ENCODE measurements around the gene AFF1. TPM values are rescaled to one million over a fixed set of nuclear protein-coding genes. Genes with fewer than 3 reads are reported as not detected.

Gene AFF1
- total RNA-seq, 4 donors from 2014 or later: 89.4 to 138 (median 103) TPM

GRCh38 chr4:86919561-86920223 lies 15.1 kb upstream of the AFF1 start:
- TF ChIP-seq CTCF (IDR thresholded peaks at IDR 0.05): no peak
- ATAC-seq (ENCODE audit: low FRiP score) (no peak), DNase-seq (ENCODE audit: low spot score) (no peak)

- DNase-seq (ENCODE audit: low spot score) (no peak), ATAC-seq (ENCODE audit: low FRiP score) (peak; percentile 43)
- no peak for TF ChIP-seq CTCF (IDR thresholded peaks at IDR 0.05)
Observed at GRCh38 chr4:86921608-86922252, 13.1 kb upstream of the AFF1 start.

GRCh38 chr4:86924811-86925210 lies 10.0 kb upstream of the AFF1 start:
- DNase-seq (ENCODE audit: low spot score): no peak
- no peak for TF ChIP-seq CTCF (IDR thresholded peaks at IDR 0.05)
- peak; percentile 48 for ATAC-seq (ENCODE audit: low FRiP score)

GRCh38 chr4:86926435-86927086 lies 8.2 kb upstream of the AFF1 start:
- DNase-seq (ENCODE audit: low spot score): no peak
- ATAC-seq (ENCODE audit: low FRiP score): no peak
- TF ChIP-seq CTCF (IDR thresholded peaks at IDR 0.05): no peak

- no peak for DNase-seq (ENCODE audit: low spot score)
- no peak for TF ChIP-seq CTCF (IDR thresholded peaks at IDR 0.05)
- ATAC-seq (ENCODE audit: low FRiP score): peak; percentile 88
Observed at GRCh38 chr4:86927843-86928395, 6.9 kb upstream of the AFF1 start.

GRCh38 chr4:86928400-86929255 lies 6.2 kb upstream of the AFF1 start:
- ATAC-seq (ENCODE audit: low FRiP score) (peak; percentile 1), DNase-seq (ENCODE audit: low spot score) (no peak)
- no peak for TF ChIP-seq CTCF (IDR thresholded peaks at IDR 0.05)
